ENCODE measurements around the gene SLIT3. TPM values are rescaled to one million over a fixed set of nuclear protein-coding genes. Genes with fewer than 3 reads are reported as not detected.

SLIT3 gene
- total and polyA plus RNA-seq, 2 donors = 8.4 to 9.2 TPM

DNA sequence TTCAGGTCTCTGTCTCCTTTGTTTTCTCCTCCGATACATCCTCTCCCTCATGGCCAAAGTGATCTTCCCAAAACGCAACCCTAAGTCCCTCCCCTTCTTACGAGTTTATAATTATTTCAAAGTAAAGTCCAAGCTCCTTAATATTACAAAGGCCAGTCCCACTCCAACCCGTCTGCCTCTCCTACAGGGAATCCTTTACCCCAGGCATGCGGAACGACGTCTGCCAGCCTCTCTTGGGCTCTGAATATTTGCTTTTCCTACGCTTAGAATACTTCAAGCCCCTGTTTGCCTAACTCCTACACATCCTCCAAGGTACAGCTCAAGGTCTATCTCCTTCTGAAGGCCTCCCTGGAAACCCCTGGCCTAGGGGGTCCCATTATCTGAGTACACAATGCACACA is 246.4 kb downstream of the SLIT3 start:
- H3K4me1 ChIP-seq (ENCODE audit: control insufficient read depth in 2 of 2, insufficient read depth in 2 of 2, low read length in 2 of 2) = peaks cover 0 to 5% of the 10 kb centered on the region in 2 donors
- H3K9me3 ChIP-seq (ENCODE audit: control insufficient read depth in 2 of 2, insufficient read depth in 1 of 2, low read length in 1 of 2) = no peaks in the 10 kb centered on the region
- no peaks in the 10 kb centered on the region for H3K27me3 ChIP-seq (ENCODE audit: control insufficient read depth in 2 of 2, insufficient read depth in 1 of 2, low read length in 1 of 2)
- no peaks in the 10 kb centered on the region for H3K36me3 ChIP-seq (ENCODE audit: control insufficient read depth in 2 of 2, insufficient read depth in 2 of 2, low read length in 1 of 2)
- WGBS = 96% methylated on average over 8 of the region's 8 CpGs
- no peak overlapping the region for H3K27ac ChIP-seq (ENCODE audit: low read depth in 1 of 2, low read length in 1 of 2)
- DNase-seq (ENCODE audit: low read depth in 6 of 9, low spot score in 9 of 9) = no peak
- H3K4me3 ChIP-seq (ENCODE audit: low read length in 2 of 2) = no peak overlapping the region

DNA sequence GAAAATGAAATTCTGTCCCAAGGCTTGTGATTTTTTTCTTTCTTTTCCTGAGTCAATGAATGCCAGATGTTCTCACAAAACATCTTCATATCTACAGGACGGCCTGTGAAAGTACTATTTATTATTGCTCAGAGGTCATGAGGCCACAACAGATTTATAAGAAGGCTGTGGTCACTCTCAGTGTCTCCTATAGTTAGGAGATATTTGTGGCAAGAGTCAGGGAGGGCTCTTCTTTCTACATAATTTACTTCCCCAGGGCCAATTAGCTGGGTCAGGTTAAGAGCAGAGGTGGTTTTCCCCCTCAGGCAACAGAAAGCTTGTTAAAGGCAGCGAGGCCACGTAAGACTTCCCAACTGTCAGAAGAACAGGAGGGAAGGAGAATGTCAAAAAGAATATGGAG is 248.7 kb downstream of the SLIT3 start:
- peaks cover 0 to 1% of the 10 kb centered on the region in 2 donors for H3K4me1 ChIP-seq (ENCODE audit: control insufficient read depth in 2 of 2, insufficient read depth in 2 of 2, low read length in 2 of 2)
- no peaks in the 10 kb centered on the region for H3K9me3 ChIP-seq (ENCODE audit: control insufficient read depth in 2 of 2, insufficient read depth in 1 of 2, low read length in 1 of 2)
- 97% methylated on average over 3 of the region's 3 CpGs for WGBS
- H3K36me3 ChIP-seq (ENCODE audit: control insufficient read depth in 2 of 2, insufficient read depth in 2 of 2, low read length in 1 of 2) = no peaks in the 10 kb centered on the region
- H3K4me3 ChIP-seq (ENCODE audit: low read length in 2 of 2) = no peak overlapping the region
- no peak for DNase-seq (ENCODE audit: low read depth in 6 of 9, low spot score in 9 of 9)
- no peaks in the 10 kb centered on the region for H3K27me3 ChIP-seq (ENCODE audit: control insufficient read depth in 2 of 2, insufficient read depth in 1 of 2, low read length in 1 of 2)
- H3K27ac ChIP-seq (ENCODE audit: low read depth in 1 of 2, low read length in 1 of 2) = no peak overlapping the region

DNA sequence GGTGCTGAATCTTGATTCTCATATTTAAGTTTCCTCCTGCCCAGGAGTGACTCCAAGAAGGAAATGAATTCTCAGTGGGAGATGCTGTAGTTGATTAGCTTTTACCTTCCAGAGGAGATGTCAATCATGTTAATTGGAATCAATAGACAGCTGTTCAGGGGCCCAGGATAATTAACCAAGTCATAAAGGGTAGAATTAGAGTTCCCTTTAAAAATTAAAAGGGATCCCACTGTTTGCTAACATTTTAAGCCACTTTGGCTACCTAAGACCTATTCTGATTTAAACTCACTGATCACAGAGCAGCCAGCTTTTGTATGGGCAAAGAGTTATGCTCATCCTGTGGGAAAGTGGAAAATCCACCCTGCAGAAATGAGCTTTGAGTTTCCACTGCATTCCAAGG is 249.6 kb downstream of the SLIT3 start:
- Histone ChIP-seq H3K9me3 (ENCODE audit: control insufficient read depth in 2 of 2, insufficient read depth in 1 of 2, low read length in 1 of 2) (no peaks in the 10 kb centered on the region), H3K27ac (ENCODE audit: low read depth in 1 of 2, low read length in 1 of 2) (no peak overlapping the region), H3K36me3 (ENCODE audit: control insufficient read depth in 2 of 2, insufficient read depth in 2 of 2, low read length in 1 of 2) (no peaks in the 10 kb centered on the region), H3K4me1 (ENCODE audit: control insufficient read depth in 2 of 2, insufficient read depth in 2 of 2, low read length in 2 of 2) (no peaks in the 10 kb centered on the region), H3K4me3 (ENCODE audit: low read length in 2 of 2) (no peak overlapping the region), H3K27me3 (ENCODE audit: control insufficient read depth in 2 of 2, insufficient read depth in 1 of 2, low read length in 1 of 2) (no peaks in the 10 kb centered on the region)
- DNase-seq (ENCODE audit: low read depth in 6 of 9, low spot score in 9 of 9) = no peak

DNA sequence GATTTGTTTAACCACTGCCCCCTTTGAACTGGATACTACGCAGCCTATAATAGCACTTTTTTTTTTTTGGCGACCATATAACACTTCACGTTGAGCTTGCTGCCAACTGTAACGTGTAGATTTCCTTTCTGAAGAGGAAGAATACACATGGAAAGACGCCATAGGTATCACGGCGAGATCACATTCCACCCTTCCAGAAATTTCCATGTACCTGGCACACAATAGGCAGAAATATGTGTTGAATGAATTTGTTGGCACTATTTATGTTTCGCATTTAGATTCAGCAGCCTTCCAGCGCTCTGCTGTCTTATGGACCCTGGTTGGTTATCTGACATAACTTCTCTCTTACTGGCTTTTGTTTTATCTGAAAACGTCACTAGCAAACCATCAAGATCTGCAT is 250.3 kb downstream of the SLIT3 start:
- Histone ChIP-seq H3K36me3 (ENCODE audit: control insufficient read depth in 2 of 2, insufficient read depth in 2 of 2, low read length in 1 of 2) (no peaks in the 10 kb centered on the region), H3K27me3 (ENCODE audit: control insufficient read depth in 2 of 2, insufficient read depth in 1 of 2, low read length in 1 of 2) (no peaks in the 10 kb centered on the region), H3K27ac (ENCODE audit: low read depth in 1 of 2, low read length in 1 of 2) (no peak overlapping the region), H3K4me3 (ENCODE audit: low read length in 2 of 2) (no peak overlapping the region), H3K4me1 (ENCODE audit: control insufficient read depth in 2 of 2, insufficient read depth in 2 of 2, low read length in 2 of 2) (no peaks in the 10 kb centered on the region), H3K9me3 (ENCODE audit: control insufficient read depth in 2 of 2, insufficient read depth in 1 of 2, low read length in 1 of 2) (no peaks in the 10 kb centered on the region)
- DNase-seq (ENCODE audit: low read depth in 6 of 9, low spot score in 9 of 9) = no peak
- 89% methylated on average over 10 of the region's 10 CpGs for WGBS

- Histone ChIP-seq H3K4me3 (ENCODE audit: low read length in 2 of 2) (no peak overlapping the region), H3K4me1 (ENCODE audit: control insufficient read depth in 2 of 2, insufficient read depth in 2 of 2, low read length in 2 of 2) (no peaks in the 10 kb centered on the region), H3K27me3 (ENCODE audit: control insufficient read depth in 2 of 2, insufficient read depth in 1 of 2, low read length in 1 of 2) (no peaks in the 10 kb centered on the region), H3K9me3 (ENCODE audit: control insufficient read depth in 2 of 2, insufficient read depth in 1 of 2, low read length in 1 of 2) (no peaks in the 10 kb centered on the region), H3K36me3 (ENCODE audit: control insufficient read depth in 2 of 2, insufficient read depth in 2 of 2, low read length in 1 of 2) (no peaks in the 10 kb centered on the region), H3K27ac (ENCODE audit: low read depth in 1 of 2, low read length in 1 of 2) (no peak overlapping the region)
- 90% methylated on average over 2 of the region's 2 CpGs for whole genome bisulfite sequencing
- no peak for DNase-seq (ENCODE audit: low read depth in 6 of 9, low spot score in 9 of 9)
Observed at GRCh38 chr5:169050146-169050571, 250.8 kb downstream of the SLIT3 start.

DNA sequence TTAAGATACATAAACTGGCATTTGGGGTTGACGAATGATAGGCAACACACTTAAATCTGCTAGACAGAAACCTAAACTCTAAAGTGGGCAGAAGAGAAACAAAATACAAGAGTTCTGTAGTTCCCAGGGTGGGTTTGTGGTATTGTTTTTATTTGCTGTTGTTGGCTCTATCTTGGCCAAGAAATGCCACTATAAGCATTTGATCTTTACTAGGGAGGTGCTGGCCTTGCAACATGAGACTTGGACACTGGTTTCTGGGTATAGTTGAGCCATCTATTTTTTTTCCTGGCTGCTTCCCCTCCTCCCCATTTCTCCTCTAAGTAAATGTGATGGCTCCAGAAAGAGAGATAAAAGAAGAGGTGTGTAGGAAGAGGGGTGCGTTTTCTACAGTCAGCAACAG is 251.2 kb downstream of the SLIT3 start:
- DNase-seq (ENCODE audit: low read depth in 6 of 9, low spot score in 9 of 9) = no peak
- Histone ChIP-seq H3K9me3 (ENCODE audit: control insufficient read depth in 2 of 2, insufficient read depth in 1 of 2, low read length in 1 of 2) (no peaks in the 10 kb centered on the region), H3K27ac (ENCODE audit: low read depth in 1 of 2, low read length in 1 of 2) (no peak overlapping the region), H3K4me3 (ENCODE audit: low read length in 2 of 2) (no peak overlapping the region), H3K27me3 (ENCODE audit: control insufficient read depth in 2 of 2, insufficient read depth in 1 of 2, low read length in 1 of 2) (no peaks in the 10 kb centered on the region), H3K4me1 (ENCODE audit: control insufficient read depth in 2 of 2, insufficient read depth in 2 of 2, low read length in 2 of 2) (no peaks in the 10 kb centered on the region), H3K36me3 (ENCODE audit: control insufficient read depth in 2 of 2, insufficient read depth in 2 of 2, low read length in 1 of 2) (no peaks in the 10 kb centered on the region)
- 98% methylated on average over 2 of the region's 2 CpGs for WGBS

DNA sequence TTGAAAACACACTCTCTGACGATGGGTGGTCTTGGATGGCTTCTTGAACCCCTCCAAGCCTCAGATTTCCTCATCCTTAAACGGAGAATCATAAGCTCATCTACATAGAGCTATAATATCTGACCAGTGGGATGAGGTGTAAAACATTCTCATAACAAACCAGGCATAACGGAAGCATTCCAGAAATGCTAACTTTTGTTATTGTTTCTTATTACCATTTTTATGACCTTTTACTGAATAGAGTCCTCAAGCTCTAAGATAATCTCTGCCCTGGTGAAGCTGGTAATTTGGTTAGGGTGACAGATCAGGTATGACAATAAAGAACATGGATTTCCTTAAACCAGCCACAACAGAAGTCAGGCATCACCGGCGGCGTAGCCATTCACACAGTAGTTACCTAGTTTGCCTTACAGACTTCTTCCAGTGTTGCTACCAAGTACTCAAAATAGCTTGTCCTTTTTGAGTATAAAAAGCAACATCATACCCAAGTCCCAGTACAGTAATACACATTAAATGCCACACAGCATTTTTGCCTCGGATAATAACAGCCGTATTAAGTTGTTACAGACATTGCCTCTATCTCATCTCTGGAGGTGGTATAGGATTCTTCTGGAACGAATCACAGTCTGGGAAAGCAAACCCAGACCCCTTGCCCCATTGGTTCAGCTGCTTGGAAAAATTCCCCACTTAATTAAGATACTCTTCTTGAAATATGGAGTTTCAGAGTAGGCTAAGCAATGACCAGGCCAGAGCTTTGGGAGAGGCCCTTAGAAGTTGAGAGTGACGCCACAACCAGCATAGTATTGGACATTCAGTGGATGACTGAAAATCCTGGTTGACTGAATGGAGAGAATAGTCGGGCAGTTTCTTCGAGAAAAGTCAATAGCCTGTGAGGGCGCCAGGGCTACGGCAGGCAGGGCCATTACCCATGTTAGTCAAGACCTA is 252.5 kb downstream of the SLIT3 start:
- H3K27ac ChIP-seq (ENCODE audit: low read depth in 1 of 2, low read length in 1 of 2) = no peak overlapping the region
- H3K4me3 ChIP-seq (ENCODE audit: low read length in 2 of 2) = no peak overlapping the region
- no peaks in the 10 kb centered on the region for H3K27me3 ChIP-seq (ENCODE audit: control insufficient read depth in 2 of 2, insufficient read depth in 1 of 2, low read length in 1 of 2)
- DNase-seq (ENCODE audit: low read depth in 6 of 9, low spot score in 9 of 9) = no peak
- H3K9me3 ChIP-seq (ENCODE audit: control insufficient read depth in 2 of 2, insufficient read depth in 1 of 2, low read length in 1 of 2) = no peaks in the 10 kb centered on the region
- no peaks in the 10 kb centered on the region for H3K36me3 ChIP-seq (ENCODE audit: control insufficient read depth in 2 of 2, insufficient read depth in 2 of 2, low read length in 1 of 2)
- 95% methylated on average over 14 of the region's 14 CpGs for WGBS
- no peaks in the 10 kb centered on the region for H3K4me1 ChIP-seq (ENCODE audit: control insufficient read depth in 2 of 2, insufficient read depth in 2 of 2, low read length in 2 of 2)

GRCh38 chr5:169044962-169045361 is 256.0 kb downstream of the SLIT3 start:
- no peak for DNase-seq (ENCODE audit: low read depth in 6 of 9, low spot score in 9 of 9)
- no peaks in the 10 kb centered on the region for H3K9me3 ChIP-seq (ENCODE audit: control insufficient read depth in 2 of 2, insufficient read depth in 1 of 2, low read length in 1 of 2)
- WGBS = 71% methylated on average over 6 of the region's 6 CpGs

DNA sequence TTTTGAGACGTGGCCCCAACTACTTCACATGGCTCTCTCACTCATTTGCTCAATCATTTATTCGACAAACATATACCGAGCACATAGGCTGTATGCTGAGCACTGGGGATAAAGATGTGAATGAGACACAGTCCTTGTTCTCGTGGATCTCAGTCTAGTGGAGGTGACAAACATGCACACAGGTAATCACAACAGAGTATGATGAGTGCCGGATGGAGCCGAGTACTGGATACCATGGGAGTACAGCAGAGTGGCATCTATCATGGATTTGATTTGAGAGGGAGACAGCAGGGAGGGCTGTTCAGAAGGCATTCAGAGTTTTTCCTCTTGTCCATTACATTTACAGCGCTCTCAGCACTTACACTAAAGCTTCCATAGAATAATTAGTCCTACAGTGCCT is 259.8 kb downstream of the SLIT3 start:
- no peaks in the 10 kb centered on the region for H3K4me1 ChIP-seq (ENCODE audit: control insufficient read depth in 2 of 2, insufficient read depth in 2 of 2, low read length in 2 of 2)
- no peaks in the 10 kb centered on the region for H3K9me3 ChIP-seq (ENCODE audit: control insufficient read depth in 2 of 2, insufficient read depth in 1 of 2, low read length in 1 of 2)
- H3K27me3 ChIP-seq (ENCODE audit: control insufficient read depth in 2 of 2, insufficient read depth in 1 of 2, low read length in 1 of 2) = no peaks in the 10 kb centered on the region
- 96% methylated on average over 7 of the region's 7 CpGs for WGBS
- DNase-seq (ENCODE audit: low read depth in 6 of 9, low spot score in 9 of 9) = no peak
- no peak overlapping the region for H3K27ac ChIP-seq (ENCODE audit: low read depth in 1 of 2, low read length in 1 of 2)
- no peaks in the 10 kb centered on the region for H3K36me3 ChIP-seq (ENCODE audit: control insufficient read depth in 2 of 2, insufficient read depth in 2 of 2, low read length in 1 of 2)
- H3K4me3 ChIP-seq (ENCODE audit: low read length in 2 of 2) = no peak overlapping the region

More at GRCh38 chr5:169044962-169045361, 256.0 kb downstream of the SLIT3 start:
- no peak overlapping the region for H3K27ac ChIP-seq (ENCODE audit: low read depth in 1 of 2, low read length in 1 of 2)
- no peaks in the 10 kb centered on the region for H3K4me1 ChIP-seq (ENCODE audit: control insufficient read depth in 2 of 2, insufficient read depth in 2 of 2, low read length in 2 of 2)
- no peaks in the 10 kb centered on the region for H3K36me3 ChIP-seq (ENCODE audit: control insufficient read depth in 2 of 2, insufficient read depth in 2 of 2, low read length in 1 of 2)
- H3K27me3 ChIP-seq (ENCODE audit: control insufficient read depth in 2 of 2, insufficient read depth in 1 of 2, low read length in 1 of 2) = no peaks in the 10 kb centered on the region
- no peak overlapping the region for H3K4me3 ChIP-seq (ENCODE audit: low read length in 2 of 2)

All from thymus (tissue), 11 donors.